A549 (cell line): ENCODE results near the gene KCNIP3.

Source experiments
- EHMT2 ChIP-seq: fragments of 200-600 bp; sonication (generic); IDR thresholded peaks from 2 replicates; pipeline ENCODE4 v1.6.1; 2016; ENCODE audit warnings: antibody characterized with exemption, low read depth, mild to moderate bottlenecking, moderate library complexity
- EP300 ChIP-seq, 2 experiments: fragments of >200 bp; sonication (Bioruptor Twin); formaldehyde crosslinking; IDR thresholded peaks; 2 replicates in 1 of 2; 3 replicates in 1 of 2; pipeline ENCODE4 v1.6.1; 2016 to 2017
- JUN ChIP-seq, 2 experiments: fragments of >200 bp; sonication (Bioruptor Twin); formaldehyde crosslinking; IDR thresholded peaks; 2 replicates in 1 of 2; 3 replicates in 1 of 2; pipeline ENCODE4 v1.6.1; 2016 to 2017
- MAFK ChIP-seq: fragments of 450-650 bp; IDR thresholded peaks from 2 replicates; pipeline ENCODE4 v1.6.1; 2014; ENCODE audit not compliant: partially characterized antibody
- POLR2A ChIP-seq: IDR thresholded peaks from 2 replicates; pipeline ENCODE4 v1.6.1; 2012; ENCODE audit warnings: mild to moderate bottlenecking, low read length
- POLR2AphosphoS2 ChIP-seq: conservative IDR thresholded peaks from 2 replicates; pipeline ENCODE4 v1.6.1; 2012; ENCODE audit warnings: low read length, improper control_type of control experiment, inconsistent platforms
- ZFP36 ChIP-seq: fragments of 450-650 bp; IDR thresholded peaks from 2 replicates; pipeline ENCODE4 v1.6.1; 2014; ENCODE audit warnings: borderline replicate concordance; ENCODE audit not compliant: partially characterized antibody
- TF ChIP-seq, protein P1 (sequence below): fragments of >200 bp; sonication (Bioruptor Twin); formaldehyde crosslinking; IDR thresholded peaks from 3 replicates; pipeline ENCODE4 v1.5.1; 2016
- TF ChIP-seq, protein P2 (sequence below): fragments of 150-350 bp; IDR thresholded peaks from 2 replicates; pipeline ENCODE4 v1.6.1; 2014; ENCODE audit warnings: low read depth, mild to moderate bottlenecking, low read length

DNA sequence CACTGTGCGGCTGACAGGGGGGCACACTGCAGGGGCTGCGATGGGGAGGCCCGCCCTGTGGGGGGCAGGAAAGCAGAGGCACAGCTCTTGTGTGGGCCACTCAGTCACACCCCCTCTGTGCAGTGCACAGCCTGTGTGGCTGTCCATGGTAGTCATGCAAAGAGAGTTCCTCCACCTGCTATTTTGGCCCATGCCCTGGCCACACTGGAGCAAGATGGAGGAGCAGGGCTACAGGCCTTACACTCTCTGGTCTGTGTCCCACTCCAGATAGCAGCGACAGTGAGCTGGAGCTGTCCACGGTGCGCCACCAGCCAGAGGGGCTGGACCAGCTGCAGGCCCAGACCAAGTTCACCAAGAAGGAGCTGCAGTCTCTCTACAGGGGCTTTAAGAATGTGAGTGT, 76.9 kb downstream of the KCNIP3 start:
- TF ChIP-seq, protein P1, sequence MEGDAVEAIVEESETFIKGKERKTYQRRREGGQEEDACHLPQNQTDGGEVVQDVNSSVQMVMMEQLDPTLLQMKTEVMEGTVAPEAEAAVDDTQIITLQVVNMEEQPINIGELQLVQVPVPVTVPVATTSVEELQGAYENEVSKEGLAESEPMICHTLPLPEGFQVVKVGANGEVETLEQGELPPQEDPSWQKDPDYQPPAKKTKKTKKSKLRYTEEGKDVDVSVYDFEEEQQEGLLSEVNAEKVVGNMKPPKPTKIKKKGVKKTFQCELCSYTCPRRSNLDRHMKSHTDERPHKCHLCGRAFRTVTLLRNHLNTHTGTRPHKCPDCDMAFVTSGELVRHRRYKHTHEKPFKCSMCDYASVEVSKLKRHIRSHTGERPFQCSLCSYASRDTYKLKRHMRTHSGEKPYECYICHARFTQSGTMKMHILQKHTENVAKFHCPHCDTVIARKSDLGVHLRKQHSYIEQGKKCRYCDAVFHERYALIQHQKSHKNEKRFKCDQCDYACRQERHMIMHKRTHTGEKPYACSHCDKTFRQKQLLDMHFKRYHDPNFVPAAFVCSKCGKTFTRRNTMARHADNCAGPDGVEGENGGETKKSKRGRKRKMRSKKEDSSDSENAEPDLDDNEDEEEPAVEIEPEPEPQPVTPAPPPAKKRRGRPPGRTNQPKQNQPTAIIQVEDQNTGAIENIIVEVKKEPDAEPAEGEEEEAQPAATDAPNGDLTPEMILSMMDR = no peak
- TF ChIP-seq EHMT2 (no peak), JUN (IDR thresholded peaks at IDR 0.05) (no peak), ZFP36 (no peak), POLR2A (no peak), POLR2AphosphoS2 (no peak), MAFK (no peak), EP300 (IDR thresholded peaks at IDR 0.05) (no peak)
- TF ChIP-seq, protein P2, sequence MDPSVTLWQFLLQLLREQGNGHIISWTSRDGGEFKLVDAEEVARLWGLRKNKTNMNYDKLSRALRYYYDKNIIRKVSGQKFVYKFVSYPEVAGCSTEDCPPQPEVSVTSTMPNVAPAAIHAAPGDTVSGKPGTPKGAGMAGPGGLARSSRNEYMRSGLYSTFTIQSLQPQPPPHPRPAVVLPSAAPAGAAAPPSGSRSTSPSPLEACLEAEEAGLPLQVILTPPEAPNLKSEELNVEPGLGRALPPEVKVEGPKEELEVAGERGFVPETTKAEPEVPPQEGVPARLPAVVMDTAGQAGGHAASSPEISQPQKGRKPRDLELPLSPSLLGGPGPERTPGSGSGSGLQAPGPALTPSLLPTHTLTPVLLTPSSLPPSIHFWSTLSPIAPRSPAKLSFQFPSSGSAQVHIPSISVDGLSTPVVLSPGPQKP = no peak
